HG03039 (cell line): ENCODE data around the gene HLF.

ENCODE experiments used
- ATAC-seq: cut with Tn5 transposase; IDR thresholded peaks from one replicate; pipeline ENCODE4 v1.9.1; 2021; ENCODE audit warnings: mild to moderate bottlenecking, moderate library complexity; ENCODE audit not compliant: unreplicated experiment

Gene HLF

GRCh38 chr17:55304171-55304859 lies 39.6 kb downstream of the HLF start:
- ATAC-seq, result no peak

GRCh38 chr17:55305321-55306087 lies 40.7 kb downstream of the HLF start:
- ATAC-seq, result no peak

GRCh38 chr17:55307879-55308278 lies 43.1 kb downstream of the HLF start:
- no peak for ATAC-seq

GRCh38 chr17:55308613-55309391 lies 44.0 kb downstream of the HLF start:
- ATAC-seq, result no peak

GRCh38 chr17:55311767-55312375 lies 47.1 kb downstream of the HLF start:
- ATAC-seq, result no peak

GRCh38 chr17:55312852-55313251 lies 48.1 kb downstream of the HLF start:
- ATAC-seq, result no peak

- no peak for ATAC-seq
Observed at GRCh38 chr17:55314061-55314783, 49.5 kb downstream of the HLF start.

GRCh38 chr17:55314784-55315491 lies 50.2 kb downstream of the HLF start:
- ATAC-seq, result no peak

GRCh38 chr17:55316499-55316898 lies 51.7 kb downstream of the HLF start:
- no peak for ATAC-seq

GRCh38 chr17:55317284-55317683 lies 52.5 kb downstream of the HLF start:
- no peak for ATAC-seq

GRCh38 chr17:55318081-55318480 lies 53.3 kb downstream of the HLF start:
- ATAC-seq, result no peak

GRCh38 chr17:55318715-55319487 lies 54.1 kb downstream of the HLF start:
- ATAC-seq, result no peak

- no peak for ATAC-seq
Observed at GRCh38 chr17:55319933-55320593, 55.3 kb downstream of the HLF start.

- no peak for ATAC-seq
Observed at GRCh38 chr17:55320594-55321426, 56.0 kb downstream of the HLF start.

- ATAC-seq, result no peak
Observed at GRCh38 chr17:55321427-55322060, 56.8 kb downstream of the HLF start.

GRCh38 chr17:55322453-55322985 lies 57.8 kb downstream of the HLF start:
- no peak for ATAC-seq
